Measurements from ENCODE around the gene CASZ1. TPM values are rescaled to one million over a fixed set of nuclear protein-coding genes. Genes with fewer than 3 reads are reported as not detected.

The CASZ1 gene
- 11.8 and 36.1 TPM in 2 replicates for total RNA-seq

GRCh38 chr1:10796029-10796944 lies at the start of gene CASZ1:
TSS of gene CASZ1 (minus strand) at chr1:10796646. CDS start at chr1:10693889, 102,757 bp downstream.

Other genes starting within 250 kb of the CASZ1 start
- gene TARDBP, start 216.0 kb upstream of the CASZ1 start, total RNA-seq = 67.2 and 76.6 TPM in 2 replicates

Data from airway epithelial cell (primary cell).